IMR-90 (cell line): ENCODE data around the gene DCAF11. TPM values are rescaled to one million over a fixed set of nuclear protein-coding genes. Genes with fewer than 3 reads are reported as not detected.

ENCODE experiments used
- ATAC-seq: fragments of 200-7000 bp; cut with Tn5 transposase; 2 replicates; pipeline ENCODE4 v1.9.1; 2020; ENCODE audit warnings: low read depth, mild to moderate bottlenecking, moderate library complexity
- BruUV-seq: library from RNA; stranded (reverse); fragments of 400-500 nt; replicated peaks from 2 replicates; lab custom pipeline; 2021; lab: Mats Ljungman, UMichigan
- CTCF ChIA-PET: fragments of 300-600 bp; formaldehyde crosslinking; extraction: SDS; loops from one replicate; lab custom pipeline; 2021; ENCODE audit warnings: antibody characterized with exemption; lab: Yijun Ruan, JAX
- POLR2A ChIA-PET: fragments of 300-600 bp; sonication (Branson Sonifier 250); formaldehyde crosslinking; loops from one replicate; lab custom pipeline; 2022; ENCODE audit warnings: antibody characterized with exemption; ENCODE audit not compliant: unreplicated experiment; lab: Charles Lee
- DNase-seq: peaks from one replicate; pipeline ENCODE4 v3.0.0; 2013
- H2AFZ ChIP-seq: replicated peaks from 2 replicates; pipeline ENCODE3; 2013; ENCODE audit warnings: low read length, mild to moderate bottlenecking; ENCODE audit not compliant: poor library complexity
- H2AK5ac ChIP-seq: 2 replicates; pipeline ENCODE4 v1.6.1; 2013; ENCODE audit warnings: low read depth, low read length, inconsistent platforms
- H2AK9ac ChIP-seq: replicated peaks from 2 replicates; pipeline ENCODE3; 2013; ENCODE audit warnings: mild to moderate bottlenecking, low read depth, low read length, moderate library complexity; ENCODE audit not compliant: poor library complexity
- H2BK120ac ChIP-seq: 2 replicates; pipeline ENCODE4 v1.6.1; 2013; ENCODE audit warnings: low read depth, low read length, inconsistent platforms
- H2BK15ac ChIP-seq: 3 replicates; pipeline ENCODE4 v1.6.1; 2013; ENCODE audit warnings: low read depth, low read length, inconsistent platforms
- H2BK20ac ChIP-seq: 2 replicates; pipeline ENCODE4 v1.6.1; 2013; ENCODE audit warnings: low read depth, mild to moderate bottlenecking, inconsistent platforms, low read length, moderate library complexity
- H2BK5ac ChIP-seq: 2 replicates; pipeline ENCODE4 v1.6.1; 2013; ENCODE audit warnings: mild to moderate bottlenecking, low read depth, low read length, inconsistent platforms; ENCODE audit not compliant: poor library complexity, severe bottlenecking
- H3K14ac ChIP-seq: replicated peaks from 2 replicates; pipeline ENCODE4 v1.6.1; 2013; ENCODE audit warnings: low read depth, low read length, inconsistent platforms
- H3K18ac ChIP-seq: 2 replicates; pipeline ENCODE4 v1.6.1; 2013; ENCODE audit warnings: low read depth, low read length, control low read depth
- H3K23ac ChIP-seq: 2 replicates; pipeline ENCODE4 v1.6.1; 2013; ENCODE audit warnings: low read depth, low read length, inconsistent platforms
- H3K27ac ChIP-seq: 2 replicates; pipeline ENCODE4 v1.5.1; 2013; ENCODE audit warnings: mild to moderate bottlenecking, control low read depth, low read length; ENCODE audit not compliant: insufficient read depth
- H3K27me3 ChIP-seq: 2 replicates; pipeline ENCODE4 v1.6.1; 2013; ENCODE audit warnings: low read length; ENCODE audit not compliant: control insufficient read depth, insufficient read depth
- H3K36me3 ChIP-seq: 2 replicates; pipeline ENCODE4 v1.6.1; 2013; ENCODE audit warnings: low read length, mixed read lengths; ENCODE audit not compliant: control insufficient read depth, insufficient read depth
- H3K4ac ChIP-seq: 2 replicates; pipeline ENCODE4 v1.6.1; 2013; ENCODE audit warnings: low read depth, low read length, inconsistent platforms
- H3K4me1 ChIP-seq: 2 replicates; pipeline ENCODE4 v1.6.1; 2013; ENCODE audit warnings: low read length, mixed read lengths; ENCODE audit not compliant: control insufficient read depth, insufficient read depth
- H3K4me2 ChIP-seq: 2 replicates; pipeline ENCODE4 v1.6.1; 2013; ENCODE audit warnings: low read depth, mild to moderate bottlenecking, control low read depth, low read length, moderate library complexity
- H3K4me3 ChIP-seq: 2 replicates; pipeline ENCODE4 v1.5.1; 2013; ENCODE audit warnings: low read depth, mild to moderate bottlenecking, control low read depth, low read length, moderate library complexity; ENCODE audit not compliant: insufficient read depth
- H3K56ac ChIP-seq: 2 replicates; pipeline ENCODE4 v1.6.1; 2013; ENCODE audit warnings: low read length, inconsistent platforms; ENCODE audit not compliant: insufficient read depth; ENCODE audit errors: extremely low read depth
- H3K79me1 ChIP-seq, 2 experiments: 2 replicates each; pipeline ENCODE4 v1.6.1; 2013; ENCODE audit warnings: low read length in 2 of 2, inconsistent platforms in 1 of 2, low read depth in 1 of 2
- H3K9ac ChIP-seq: 2 replicates; pipeline ENCODE4 v1.6.1; 2013; ENCODE audit warnings: low read depth, low read length, control low read depth
- H3K9me1 ChIP-seq: 2 replicates; pipeline ENCODE4 v1.6.1; 2013; ENCODE audit warnings: low read length, inconsistent platforms; ENCODE audit not compliant: insufficient read depth
- H3K9me3 ChIP-seq: 2 replicates; pipeline ENCODE4 v1.6.1; 2013; ENCODE audit warnings: low read length; ENCODE audit not compliant: control insufficient read depth, insufficient read depth
- H4K20me1 ChIP-seq: 2 replicates; pipeline ENCODE4 v1.6.1; 2013; ENCODE audit warnings: low read length, inconsistent platforms; ENCODE audit not compliant: insufficient read depth
- H4K5ac ChIP-seq: 2 replicates; pipeline ENCODE4 v1.6.1; 2013; ENCODE audit warnings: mild to moderate bottlenecking, low read depth, low read length, control low read depth
- H4K8ac ChIP-seq, 2 experiments: 2 replicates each; pipeline ENCODE4 v1.6.1; 2013; ENCODE audit warnings: low read depth in 2 of 2, low read length in 2 of 2, control low read depth in 1 of 2, inconsistent platforms in 1 of 2
- H4K91ac ChIP-seq: 2 replicates; pipeline ENCODE4 v1.6.1; 2013; ENCODE audit warnings: low read depth, low read length, inconsistent platforms; ENCODE audit not compliant: insufficient read depth
- BHLHE40 ChIP-seq: fragments of 150-350 bp; IDR thresholded peaks from 2 replicates; pipeline ENCODE4 v1.6.1; 2016; ENCODE audit warnings: mild to moderate bottlenecking, low read depth, low read length
- CEBPB ChIP-seq: IDR thresholded peaks from 2 replicates; pipeline ENCODE4 v1.6.1; 2012; ENCODE audit warnings: low read depth, low read length, improper control_type of control experiment
- CHD1 ChIP-seq: IDR thresholded peaks from 2 replicates; pipeline ENCODE4 v1.6.1; 2012; ENCODE audit warnings: low read depth, low read length, improper control_type of control experiment
- FOS ChIP-seq: fragments of 150-350 bp; IDR thresholded peaks from 2 replicates; pipeline ENCODE4 v1.6.1; 2016; ENCODE audit warnings: low read depth, low read length
- MAFK ChIP-seq: IDR thresholded peaks from 2 replicates; pipeline ENCODE4 v1.6.1; 2012; ENCODE audit warnings: low read depth, low read length, improper control_type of control experiment
- MAZ ChIP-seq: IDR thresholded peaks from 2 replicates; pipeline ENCODE4 v1.6.1; 2012; ENCODE audit warnings: low read depth, mild to moderate bottlenecking, low read length, improper control_type of control experiment, moderate library complexity, borderline replicate concordance
- MXI1 ChIP-seq: IDR thresholded peaks from 2 replicates; pipeline ENCODE4 v1.6.1; 2012; ENCODE audit warnings: low read depth, mild to moderate bottlenecking, low read length, moderate library complexity, borderline replicate concordance
- NFE2L2 ChIP-seq: fragments of 150-350 bp; IDR thresholded peaks from 2 replicates; pipeline ENCODE4 v1.6.1; 2016; ENCODE audit warnings: low read depth, mild to moderate bottlenecking, low read length
- POLR2A ChIP-seq: IDR thresholded peaks from 2 replicates; pipeline ENCODE4 v1.6.1; 2012; ENCODE audit warnings: mild to moderate bottlenecking, low read depth, low read length
- RAD21 ChIP-seq: IDR thresholded peaks from 2 replicates; pipeline ENCODE4 v1.6.1; 2012; ENCODE audit warnings: low read length, improper control_type of control experiment
- RCOR1 ChIP-seq: IDR thresholded peaks from 2 replicates; pipeline ENCODE4 v1.6.1; 2012; ENCODE audit warnings: mild to moderate bottlenecking, low read length, improper control_type of control experiment; ENCODE audit not compliant: insufficient replicate concordance
- RFX5 ChIP-seq: IDR thresholded peaks from 2 replicates; pipeline ENCODE4 v1.8.0; 2012; ENCODE audit warnings: low read depth, mild to moderate bottlenecking, low read length, moderate library complexity
- WGBS, 2 experiments: methylation state at CpG; one replicate each; pipeline versions ENCODE4 v1.1.5 to v1.1.7; 2013; ENCODE audit warnings: missing lambda C conversion rate in 2 of 2; ENCODE audit not compliant: insufficient read length in 1 of 2; ENCODE audit errors: extremely low coverage in 2 of 2; 5-methylcytosine and 5-hydroxymethylcytosine counted together
- dilution Hi-C: fragments of 300-500 bp; cut with HindIII; formaldehyde crosslinking; loops from one replicate; pipeline ENCODE4 v1.14.3; 2018; ENCODE audit warnings: low sequenced_read_pairs; ENCODE audit not compliant: unreplicated experiment
- in situ Hi-C: fragments of 300-500 bp; cut with MboI; formaldehyde crosslinking; loops from 3 replicates; pipeline ENCODE4 v1.14.3; 2019; ENCODE audit warnings: low sequenced_read_pairs, inconsistent platforms, mixed read lengths
- intact Hi-C: fragments of 100-400 bp; cut with micrococcal nuclease; formaldehyde crosslinking; loops from 2 replicates; pipeline ENCODE4 v1.10.0; 2022
- polyA plus RNA-seq, 3 experiments: library from polyadenylated mRNA; depleted of rRNA; stranded (reverse); fragments of >200 nt; gene quantifications; 2 replicates each; pipeline ENCODE4 v1.2.3, GENCODE V29; 2012; ENCODE audit warnings: low replicate concordance in 1 of 3
- total RNA-seq: library from RNA; depleted of rRNA; stranded (reverse); fragments of >200 nt; gene quantifications from 2 replicates; pipeline ENCODE4 v1.2.3, GENCODE V29; 2012
- TF ChIP-seq, protein P1 (sequence below): fragments of 150-350 bp; IDR thresholded peaks from 2 replicates; pipeline ENCODE4 v1.6.1; 2016; ENCODE audit warnings: low read depth, mild to moderate bottlenecking, low read length, moderate library complexity, borderline replicate concordance
- TF ChIP-seq, protein P2 (sequence below): conservative IDR thresholded peaks from 2 replicates; pipeline ENCODE4 v1.5.1; 2012; ENCODE audit warnings: mild to moderate bottlenecking, low read depth, low read length, improper control_type of control experiment
- TF ChIP-seq, protein P3 (sequence below): fragments of 150-350 bp; IDR thresholded peaks from 2 replicates; pipeline ENCODE4 v1.6.1; 2017; ENCODE audit warnings: mild to moderate bottlenecking, antibody characterized with exemption, low read length, low read depth

Gene DCAF11
- total and polyA plus RNA-seq, 2 of the 4 experiments (the other 2 are of a cell fraction), result 21.0 to 52.0 TPM

DNA sequence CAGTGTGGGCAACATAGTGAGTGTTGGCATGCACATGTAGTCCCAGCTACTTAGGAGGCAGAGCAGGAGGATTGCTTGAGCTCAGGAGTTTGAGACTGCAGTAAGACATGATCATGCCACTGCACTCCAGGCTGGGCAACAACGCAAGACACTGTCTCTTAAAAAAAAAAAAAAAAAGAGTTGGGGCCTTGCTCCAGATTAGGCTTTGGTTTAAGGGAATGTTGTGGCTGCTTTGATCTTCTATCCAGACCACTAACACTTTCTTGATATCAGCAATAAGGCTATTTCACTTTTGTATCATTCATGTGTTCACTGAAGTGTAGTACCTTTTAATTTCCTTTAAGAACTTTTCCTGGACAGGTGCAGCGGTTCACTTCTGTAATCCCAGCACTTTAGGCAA is 13.1 kb downstream of the DCAF11 start:
- no peaks in the 10 kb centered on the region for H3K9me1 ChIP-seq
- no peak overlapping the region for H3K4me3 ChIP-seq
- H4K8ac ChIP-seq, result no peak overlapping the region
- no peak overlapping the region for H2BK20ac ChIP-seq
- H2BK5ac ChIP-seq, result no peak overlapping the region
- no peak overlapping the region for H2BK120ac ChIP-seq
- dilution Hi-C loops (no loop called here), intact Hi-C loops (no loop called here), in situ Hi-C loops (loop anchor here (25.0 kb wide), 2 partner anchors 815 to 1040 kb away; partner anchors contain the start of genes ACIN1, BCL2L2, C14orf119 and PABPN1)
- H4K91ac ChIP-seq, result no peak overlapping the region
- TF ChIP-seq MAZ (no peak), CHD1 (no peak), MAFK (no peak), CEBPB (no peak), BHLHE40 (no peak), RAD21 (no peak), FOS (no peak), RCOR1 (no peak), MXI1 (no peak), POLR2A (no peak), RFX5 (no peak), NFE2L2 (no peak)
- TF ChIP-seq, protein P1, sequence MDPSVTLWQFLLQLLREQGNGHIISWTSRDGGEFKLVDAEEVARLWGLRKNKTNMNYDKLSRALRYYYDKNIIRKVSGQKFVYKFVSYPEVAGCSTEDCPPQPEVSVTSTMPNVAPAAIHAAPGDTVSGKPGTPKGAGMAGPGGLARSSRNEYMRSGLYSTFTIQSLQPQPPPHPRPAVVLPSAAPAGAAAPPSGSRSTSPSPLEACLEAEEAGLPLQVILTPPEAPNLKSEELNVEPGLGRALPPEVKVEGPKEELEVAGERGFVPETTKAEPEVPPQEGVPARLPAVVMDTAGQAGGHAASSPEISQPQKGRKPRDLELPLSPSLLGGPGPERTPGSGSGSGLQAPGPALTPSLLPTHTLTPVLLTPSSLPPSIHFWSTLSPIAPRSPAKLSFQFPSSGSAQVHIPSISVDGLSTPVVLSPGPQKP, result no peak
- TF ChIP-seq, protein P2, sequence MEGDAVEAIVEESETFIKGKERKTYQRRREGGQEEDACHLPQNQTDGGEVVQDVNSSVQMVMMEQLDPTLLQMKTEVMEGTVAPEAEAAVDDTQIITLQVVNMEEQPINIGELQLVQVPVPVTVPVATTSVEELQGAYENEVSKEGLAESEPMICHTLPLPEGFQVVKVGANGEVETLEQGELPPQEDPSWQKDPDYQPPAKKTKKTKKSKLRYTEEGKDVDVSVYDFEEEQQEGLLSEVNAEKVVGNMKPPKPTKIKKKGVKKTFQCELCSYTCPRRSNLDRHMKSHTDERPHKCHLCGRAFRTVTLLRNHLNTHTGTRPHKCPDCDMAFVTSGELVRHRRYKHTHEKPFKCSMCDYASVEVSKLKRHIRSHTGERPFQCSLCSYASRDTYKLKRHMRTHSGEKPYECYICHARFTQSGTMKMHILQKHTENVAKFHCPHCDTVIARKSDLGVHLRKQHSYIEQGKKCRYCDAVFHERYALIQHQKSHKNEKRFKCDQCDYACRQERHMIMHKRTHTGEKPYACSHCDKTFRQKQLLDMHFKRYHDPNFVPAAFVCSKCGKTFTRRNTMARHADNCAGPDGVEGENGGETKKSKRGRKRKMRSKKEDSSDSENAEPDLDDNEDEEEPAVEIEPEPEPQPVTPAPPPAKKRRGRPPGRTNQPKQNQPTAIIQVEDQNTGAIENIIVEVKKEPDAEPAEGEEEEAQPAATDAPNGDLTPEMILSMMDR, result no peak
- TF ChIP-seq, protein P3, sequence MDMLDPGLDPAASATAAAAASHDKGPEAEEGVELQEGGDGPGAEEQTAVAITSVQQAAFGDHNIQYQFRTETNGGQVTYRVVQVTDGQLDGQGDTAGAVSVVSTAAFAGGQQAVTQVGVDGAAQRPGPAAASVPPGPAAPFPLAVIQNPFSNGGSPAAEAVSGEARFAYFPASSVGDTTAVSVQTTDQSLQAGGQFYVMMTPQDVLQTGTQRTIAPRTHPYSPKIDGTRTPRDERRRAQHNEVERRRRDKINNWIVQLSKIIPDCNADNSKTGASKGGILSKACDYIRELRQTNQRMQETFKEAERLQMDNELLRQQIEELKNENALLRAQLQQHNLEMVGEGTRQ, result no peak
- no peak overlapping the region for H3K18ac ChIP-seq
- H3K4ac ChIP-seq, result no peak overlapping the region
- H2AFZ ChIP-seq, result no peak overlapping the region
- no TSS peak for BruUV-seq
- H3K56ac ChIP-seq, result no peak overlapping the region
- H4K20me1 ChIP-seq, result no peaks in the 10 kb centered on the region
- no peaks in the 10 kb centered on the region for H3K79me1 ChIP-seq
- H3K27ac ChIP-seq, result no peak overlapping the region
- no peak overlapping the region for H3K23ac ChIP-seq
- no peak overlapping the region for H2AK5ac ChIP-seq
- no peak overlapping the region for H2AK9ac ChIP-seq
- H3K9ac ChIP-seq, result no peak overlapping the region
- H3K36me3 ChIP-seq, result peaks cover 5% of the 10 kb centered on the region
- H3K14ac ChIP-seq, result no peak overlapping the region
- CTCF ChIA-PET, result no interaction called here
- H3K27me3 ChIP-seq, result no peaks in the 10 kb centered on the region
- no peaks in the 10 kb centered on the region for H3K4me1 ChIP-seq
- H4K5ac ChIP-seq, result no peak overlapping the region
- no CpG with 5 or more reads among the region's 2 CpGs for WGBS, 2 experiments
- ATAC-seq (no peak), DNase-seq (no peak)
- H3K4me2 ChIP-seq, result no peak overlapping the region
- POLR2A ChIA-PET, result no interaction called here
- no peak overlapping the region for H2BK15ac ChIP-seq
- no peaks in the 10 kb centered on the region for H3K9me3 ChIP-seq
